WTC11 (cell line): ENCODE results near the gene SP100. TPM values are rescaled to one million over a fixed set of nuclear protein-coding genes. Genes with fewer than 3 reads are reported as not detected.

ENCODE experiments used
- ATAC-seq: fragments of 200-7000 bp; cut with Tn5 transposase; 2 replicates; pipeline ENCODE4 v1.10.0; 2021; ENCODE audit warnings: mild to moderate bottlenecking, moderate library complexity
- CTCF ChIA-PET: fragments of 300-600 bp; sonication (Branson Sonifier 250); formaldehyde crosslinking; loops from one replicate; lab custom pipeline; 2021; ENCODE audit warnings: antibody characterized with exemption; lab: Charles Lee
- POLR2A ChIA-PET: fragments of 350-600 bp; sonication (Branson Sonifier 250); formaldehyde crosslinking; loops from one replicate; lab custom pipeline; 2021; ENCODE audit warnings: antibody characterized with exemption; lab: Charles Lee
- DNase-seq: peaks from one replicate; pipeline ENCODE4 v3.0.0; 2021; ENCODE audit warnings: low spot score
- H3K27ac Mint-ChIP-seq: 2 replicates; pipeline ENCODE4 v1.8.0; 2021; ENCODE audit warnings: mixed read lengths
- H3K27me3 Mint-ChIP-seq: 2 replicates; pipeline ENCODE4 v1.8.0; 2021; ENCODE audit warnings: low read depth, mild to moderate bottlenecking, moderate library complexity, mixed read lengths
- H3K36me3 Mint-ChIP-seq: 2 replicates; pipeline ENCODE4 v1.8.0; 2021; ENCODE audit warnings: mixed read lengths
- H3K4me1 Mint-ChIP-seq: 2 replicates; pipeline ENCODE4 v1.8.0; 2022; ENCODE audit warnings: mixed read lengths
- H3K4me3 Mint-ChIP-seq: 2 replicates; pipeline ENCODE4 v1.8.0; 2021; ENCODE audit warnings: mild to moderate bottlenecking, moderate library complexity, mixed read lengths
- H3K9me3 Mint-ChIP-seq: 2 replicates; pipeline ENCODE4 v1.8.0; 2021; ENCODE audit warnings: mixed read lengths
- AFF4 ChIP-seq: sonication (generic); formaldehyde crosslinking; IDR thresholded peaks from 2 replicates; pipeline ENCODE4 v1.8.1; 2023; ENCODE audit warnings: mild to moderate bottlenecking, missing genetic modification reagents, borderline replicate concordance
- CREB1 ChIP-seq: sonication (generic); formaldehyde crosslinking; IDR thresholded peaks from 2 replicates; pipeline ENCODE4 v1.8.0; 2023; ENCODE audit warnings: mild to moderate bottlenecking, missing genetic modification reagents
- IRF1 ChIP-seq: sonication (generic); formaldehyde crosslinking; IDR thresholded peaks from 2 replicates; pipeline ENCODE4 v1.8.0; 2023; ENCODE audit warnings: missing genetic modification reagents
- MXD4 ChIP-seq: fragments of 250-450 bp; sonication (Bioruptor Pico); IDR thresholded peaks from 2 replicates; pipeline ENCODE4 v1.8.0; 2021; ENCODE audit warnings: mild to moderate bottlenecking, moderate library complexity, borderline replicate concordance
- NR1H2 ChIP-seq: sonication (generic); formaldehyde crosslinking; IDR thresholded peaks from 2 replicates; pipeline ENCODE4 v1.9.0; 2021; ENCODE audit warnings: mild to moderate bottlenecking, moderate library complexity, missing genetic modification reagents
- STAT6 ChIP-seq: sonication (generic); formaldehyde crosslinking; conservative IDR thresholded peaks from 2 replicates; pipeline ENCODE4 v1.8.1; 2023; ENCODE audit warnings: mild to moderate bottlenecking, low read depth, missing genetic modification reagents, moderate library complexity
- TCF7 ChIP-seq: sonication (generic); formaldehyde crosslinking; IDR thresholded peaks from 2 replicates; pipeline ENCODE4 v1.8.0; 2022; ENCODE audit warnings: mild to moderate bottlenecking, low read depth, missing genetic modification reagents, moderate library complexity
- TEAD1 ChIP-seq: sonication (generic); formaldehyde crosslinking; IDR thresholded peaks from 2 replicates; pipeline ENCODE4 v1.8.0; 2022; ENCODE audit warnings: mild to moderate bottlenecking, missing genetic modification reagents
- ZBTB21 ChIP-seq: sonication (generic); formaldehyde crosslinking; IDR thresholded peaks from 2 replicates; pipeline ENCODE4 v1.8.1; 2023; ENCODE audit warnings: mild to moderate bottlenecking, missing genetic modification reagents, borderline replicate concordance
- ZNF317 ChIP-seq: sonication (generic); formaldehyde crosslinking; IDR thresholded peaks from 2 replicates; pipeline ENCODE4 v1.8.1; 2023; ENCODE audit warnings: low read depth, mild to moderate bottlenecking, moderate library complexity, missing genetic modification reagents, borderline replicate concordance
- total RNA-seq: library from RNA; stranded (reverse); gene quantifications from 3 replicates; pipeline ENCODE4 v1.2.3, GENCODE V29; 2021
- TF ChIP-seq, protein P1 (sequence below): sonication (generic); formaldehyde crosslinking; IDR thresholded peaks from 2 replicates; pipeline ENCODE4 v1.8.0; 2023; ENCODE audit warnings: mild to moderate bottlenecking, missing genetic modification reagents
- TF ChIP-seq, protein P2 (sequence below): sonication (generic); formaldehyde crosslinking; conservative IDR thresholded peaks from 2 replicates; pipeline ENCODE4 v1.8.1; 2022; ENCODE audit warnings: mild to moderate bottlenecking, missing genetic modification reagents

SP100 gene
- total RNA-seq, 1 experiment from 2014 or later: 1.3 TPM

- CTCF ChIA-PET: interaction anchor here (0.5 kb wide), 1 partner anchor 61 kb away, joined by 3 read pairs; no protein-coding TSS in a partner anchor
- no peak for DNase-seq
- Mint-ChIP-seq H3K9me3 (peaks cover 54% of the 10 kb centered on the region), H3K4me1 (no peaks in the 10 kb centered on the region), H3K27me3 (peaks cover 7% of the 10 kb centered on the region), H3K27ac (no peak overlapping the region), H3K36me3 (peaks cover 39% of the 10 kb centered on the region), H3K4me3 (no peak overlapping the region)
- ATAC-seq: no peak
- POLR2A ChIA-PET: no interaction called here
- no peak for TF ChIP-seq STAT6
- TF ChIP-seq TCF7 (CRISPR knock-in tag): no peak
- no peak for TF ChIP-seq ZBTB21
- TF ChIP-seq, protein P1, sequence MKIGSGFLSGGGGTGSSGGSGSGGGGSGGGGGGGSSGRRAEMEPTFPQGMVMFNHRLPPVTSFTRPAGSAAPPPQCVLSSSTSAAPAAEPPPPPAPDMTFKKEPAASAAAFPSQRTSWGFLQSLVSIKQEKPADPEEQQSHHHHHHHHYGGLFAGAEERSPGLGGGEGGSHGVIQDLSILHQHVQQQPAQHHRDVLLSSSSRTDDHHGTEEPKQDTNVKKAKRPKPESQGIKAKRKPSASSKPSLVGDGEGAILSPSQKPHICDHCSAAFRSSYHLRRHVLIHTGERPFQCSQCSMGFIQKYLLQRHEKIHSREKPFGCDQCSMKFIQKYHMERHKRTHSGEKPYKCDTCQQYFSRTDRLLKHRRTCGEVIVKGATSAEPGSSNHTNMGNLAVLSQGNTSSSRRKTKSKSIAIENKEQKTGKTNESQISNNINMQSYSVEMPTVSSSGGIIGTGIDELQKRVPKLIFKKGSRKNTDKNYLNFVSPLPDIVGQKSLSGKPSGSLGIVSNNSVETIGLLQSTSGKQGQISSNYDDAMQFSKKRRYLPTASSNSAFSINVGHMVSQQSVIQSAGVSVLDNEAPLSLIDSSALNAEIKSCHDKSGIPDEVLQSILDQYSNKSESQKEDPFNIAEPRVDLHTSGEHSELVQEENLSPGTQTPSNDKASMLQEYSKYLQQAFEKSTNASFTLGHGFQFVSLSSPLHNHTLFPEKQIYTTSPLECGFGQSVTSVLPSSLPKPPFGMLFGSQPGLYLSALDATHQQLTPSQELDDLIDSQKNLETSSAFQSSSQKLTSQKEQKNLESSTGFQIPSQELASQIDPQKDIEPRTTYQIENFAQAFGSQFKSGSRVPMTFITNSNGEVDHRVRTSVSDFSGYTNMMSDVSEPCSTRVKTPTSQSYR (CRISPR knock-in tag): no peak
- no peak for TF ChIP-seq AFF4 (CRISPR knock-in tag)
- no peak for TF ChIP-seq NR1H2 (CRISPR knock-in tag)
- no peak for TF ChIP-seq IRF1 (CRISPR knock-in tag)
- TF ChIP-seq CREB1 (CRISPR knock-in tag): no peak
- no peak for TF ChIP-seq TEAD1 (CRISPR knock-in tag)
- TF ChIP-seq ZNF317 (CRISPR knock-in tag): no peak
- TF ChIP-seq, protein P2, sequence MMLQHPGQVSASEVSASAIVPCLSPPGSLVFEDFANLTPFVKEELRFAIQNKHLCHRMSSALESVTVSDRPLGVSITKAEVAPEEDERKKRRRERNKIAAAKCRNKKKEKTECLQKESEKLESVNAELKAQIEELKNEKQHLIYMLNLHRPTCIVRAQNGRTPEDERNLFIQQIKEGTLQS (CRISPR knock-in tag): no peak
- TF ChIP-seq MXD4: no peak
Measured at GRCh38 chr2:230570987-230571386, 155.0 kb downstream of the SP100 start.

GRCh38 chr2:230575642-230576324 lies 159.8 kb downstream of the SP100 start:
- no peak for TF ChIP-seq IRF1 (CRISPR knock-in tag)

More at GRCh38 chr2:230575642-230576324, 159.8 kb downstream of the SP100 start:
- DNase-seq (no peak), ATAC-seq (0 out of 2 replicates have a peak, but pooled peaks have one; percentile 20)
- ChIA-PET CTCF (no interaction called here), POLR2A (no interaction called here)
- H3K4me3 Mint-ChIP-seq: no peak overlapping the region
- H3K36me3 Mint-ChIP-seq: peaks cover 29% of the 10 kb centered on the region
- H3K27ac Mint-ChIP-seq: no peak overlapping the region
- peaks cover 7% of the 10 kb centered on the region for H3K27me3 Mint-ChIP-seq
- H3K4me1 Mint-ChIP-seq: no peaks in the 10 kb centered on the region
- peaks cover 36% of the 10 kb centered on the region for H3K9me3 Mint-ChIP-seq
